Karpas-422 (cell line): ENCODE measurements around the gene SPTBN4. TPM values are rescaled to one million over a fixed set of nuclear protein-coding genes. Genes with fewer than 3 reads are reported as not detected.
"Not testable (repeated sequence)": the region's sequence is repeated elsewhere in the genome, so short reads cannot be mapped to it uniquely, and the experiment has no call there.

Source experiments
- DNase-seq: peaks from one replicate; pipeline ENCODE4 v3.0.0-alpha.2; 2015
- H2AFZ ChIP-seq: fragments of 200-600 bp; sonication (generic); 2 replicates; pipeline ENCODE4 v1.6.1; 2014; ENCODE audit warnings: antibody characterized with exemption, low read length, mixed read lengths
- H3K27ac ChIP-seq: fragments of 200-600 bp; sonication (generic); 2 replicates; pipeline ENCODE4 v1.5.1; 2014; ENCODE audit warnings: mild to moderate bottlenecking, low read length, moderate library complexity
- H3K27me3 ChIP-seq: fragments of 200-600 bp; sonication (generic); 2 replicates; pipeline ENCODE4 v1.6.1; 2014; ENCODE audit warnings: low read length, mixed read lengths
- H3K36me3 ChIP-seq: fragments of 200-600 bp; sonication (generic); 2 replicates; pipeline ENCODE4 v1.6.1; 2014; ENCODE audit warnings: low read length, mixed read lengths; ENCODE audit not compliant: insufficient read depth
- H3K4me1 ChIP-seq: fragments of 200-600 bp; sonication (generic); 2 replicates; pipeline ENCODE4 v1.6.1; 2014; ENCODE audit warnings: mild to moderate bottlenecking, low read length, mixed read lengths
- H3K4me2 ChIP-seq: fragments of 200-600 bp; sonication (generic); 2 replicates; pipeline ENCODE4 v1.6.1; 2014; ENCODE audit warnings: low read length, low read depth, mild to moderate bottlenecking; ENCODE audit not compliant: poor library complexity, severe bottlenecking
- H3K4me3 ChIP-seq: fragments of 200-600 bp; sonication (generic); 2 replicates; pipeline ENCODE4 v1.5.1; 2014; ENCODE audit warnings: mild to moderate bottlenecking, antibody characterized with exemption, low read length, mixed read lengths
- H3K79me2 ChIP-seq: fragments of 200-600 bp; sonication (generic); 2 replicates; pipeline ENCODE4 v1.6.1; 2014; ENCODE audit warnings: mild to moderate bottlenecking, low read length, mixed read lengths
- H3K9ac ChIP-seq: fragments of 200-600 bp; sonication (generic); 2 replicates; pipeline ENCODE4 v1.6.0; 2014; ENCODE audit warnings: low read length
- H3K9me2 ChIP-seq: fragments of 200-600 bp; sonication (generic), shearing (Covaris generic); replicated peaks from 2 replicates; pipeline ENCODE4 v1.6.0; 2014; ENCODE audit warnings: mild to moderate bottlenecking, low read length, moderate library complexity; ENCODE audit not compliant: insufficient read depth
- H3K9me3 ChIP-seq: fragments of 300-700, 200-600 bp; sonication (generic); 2 replicates; pipeline ENCODE4 v1.6.1; 2014; ENCODE audit warnings: low read length, mixed read lengths
- H4K20me1 ChIP-seq: fragments of 200-600 bp; sonication (generic); 2 replicates; pipeline ENCODE4 v1.6.1; 2014; ENCODE audit warnings: mild to moderate bottlenecking, antibody characterized with exemption, low read length, low read depth; ENCODE audit not compliant: insufficient read depth
- total RNA-seq: library from RNA; depleted of rRNA; stranded (reverse); fragments of >200 nt; shearing (Covaris generic); gene quantifications from 2 replicates; pipeline ENCODE4 v1.2.3, GENCODE V29; 2014; ENCODE audit warnings: low replicate concordance

Gene SPTBN4
- total RNA-seq, 1 experiment from 2014 or later, result 1.0 TPM

GRCh38 chr19:40546153-40546841, 79.5 kb downstream of the SPTBN4 start:
- H3K4me3 ChIP-seq, H3K9me3 ChIP-seq: not testable (repeated sequence)

GRCh38 chr19:40547190-40547589, 80.4 kb downstream of the SPTBN4 start:
- H3K4me1 ChIP-seq, H4K20me1 ChIP-seq, H3K9me2 ChIP-seq, H3K27me3 ChIP-seq, H3K36me3 ChIP-seq, H2AFZ ChIP-seq, H3K27ac ChIP-seq, H3K9ac ChIP-seq, H3K9me3 ChIP-seq, DNase-seq, H3K4me2 ChIP-seq, H3K79me2 ChIP-seq, H3K4me3 ChIP-seq: not testable (repeated sequence)

More at GRCh38 chr19:40546153-40546841, 79.5 kb downstream of the SPTBN4 start:
- not testable (repeated sequence) for H3K4me2 ChIP-seq, H3K79me2 ChIP-seq, DNase-seq, H3K9me2 ChIP-seq, H3K9ac ChIP-seq, H3K4me1 ChIP-seq, H2AFZ ChIP-seq, H4K20me1 ChIP-seq, H3K27ac ChIP-seq, H3K27me3 ChIP-seq, H3K36me3 ChIP-seq

GRCh38 chr19:40547836-40548235, 81.0 kb downstream of the SPTBN4 start:
- no peak overlapping the region for H3K4me3 ChIP-seq
- no peak for DNase-seq
- no peak overlapping the region for H2AFZ ChIP-seq
- no peaks in the 10 kb centered on the region for H3K9me2 ChIP-seq
- H4K20me1 ChIP-seq, result no peaks in the 10 kb centered on the region
- no peaks in the 10 kb centered on the region for H3K4me1 ChIP-seq
- no peak overlapping the region for H3K9ac ChIP-seq
- H3K9me3 ChIP-seq, result no peaks in the 10 kb centered on the region
- no peak overlapping the region for H3K4me2 ChIP-seq
- no peaks in the 10 kb centered on the region for H3K79me2 ChIP-seq
- no peak overlapping the region for H3K27ac ChIP-seq
- H3K27me3 ChIP-seq, result no peaks in the 10 kb centered on the region
- H3K36me3 ChIP-seq, result no peaks in the 10 kb centered on the region

DNA sequence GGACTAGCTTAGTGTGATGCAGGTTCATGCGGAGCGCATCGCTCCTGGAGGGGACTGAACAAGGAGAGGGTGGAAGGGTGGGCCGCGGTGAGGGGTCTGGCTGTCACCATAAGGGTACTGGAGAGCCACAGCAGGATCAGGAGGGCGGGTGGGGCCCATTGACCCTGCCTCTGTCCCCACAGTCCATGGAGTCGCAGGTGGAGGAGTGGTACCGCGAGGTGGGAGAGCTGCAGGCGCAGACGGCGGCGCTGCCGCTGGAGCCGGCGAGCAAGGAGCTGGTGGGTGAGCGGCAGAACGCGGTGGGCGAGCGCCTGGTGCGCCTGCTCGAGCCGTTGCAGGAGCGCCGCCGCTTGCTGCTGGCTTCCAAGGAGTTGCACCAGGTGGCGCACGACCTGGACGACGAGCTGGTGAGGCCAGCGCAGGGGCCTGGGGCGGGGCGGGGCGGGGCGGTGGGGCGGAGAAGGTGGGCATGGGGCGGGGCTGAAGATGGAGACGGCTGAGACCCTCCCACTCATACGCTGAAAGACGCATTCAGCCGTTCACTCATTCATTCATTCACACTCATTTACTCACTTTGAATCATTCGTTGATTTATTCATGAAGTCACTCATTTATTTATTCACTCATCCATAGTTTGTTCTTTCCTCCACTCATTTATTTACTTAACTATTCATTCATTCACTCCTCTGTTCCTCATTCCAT, 82.4 kb downstream of the SPTBN4 start:
- Histone ChIP-seq H3K36me3 (no peaks in the 10 kb centered on the region), H3K4me3 (no peak overlapping the region), H3K27ac (no peak overlapping the region), H3K4me1 (no peaks in the 10 kb centered on the region), H3K9me3 (no peaks in the 10 kb centered on the region), H3K4me2 (no peak overlapping the region), H4K20me1 (no peaks in the 10 kb centered on the region), H3K79me2 (no peaks in the 10 kb centered on the region), H2AFZ (no peak overlapping the region), H3K27me3 (no peaks in the 10 kb centered on the region), H3K9me2 (no peaks in the 10 kb centered on the region), H3K9ac (no peak overlapping the region)
- DNase-seq, result peak; percentile 87

GRCh38 chr19:40550951-40551350, 84.2 kb downstream of the SPTBN4 start:
- no peaks in the 10 kb centered on the region for H3K36me3 ChIP-seq
- H3K9me2 ChIP-seq, result no peaks in the 10 kb centered on the region
- H3K79me2 ChIP-seq, result no peaks in the 10 kb centered on the region
- H2AFZ ChIP-seq, result no peak overlapping the region
- H3K27me3 ChIP-seq, result no peaks in the 10 kb centered on the region
- H3K4me2 ChIP-seq, result no peak overlapping the region
- H3K4me1 ChIP-seq, result no peaks in the 10 kb centered on the region
- H4K20me1 ChIP-seq, result no peaks in the 10 kb centered on the region
- H3K4me3 ChIP-seq, result no peak overlapping the region
- H3K9me3 ChIP-seq, result no peaks in the 10 kb centered on the region
- DNase-seq, result no peak
- no peak overlapping the region for H3K27ac ChIP-seq
- H3K9ac ChIP-seq, result no peak overlapping the region

- no peak for DNase-seq
- Histone ChIP-seq H3K27ac (no peak overlapping the region), H3K9ac (no peak overlapping the region), H4K20me1 (no peaks in the 10 kb centered on the region), H3K9me3 (no peaks in the 10 kb centered on the region), H3K4me3 (no peak overlapping the region), H3K36me3 (no peaks in the 10 kb centered on the region), H3K4me1 (no peaks in the 10 kb centered on the region), H2AFZ (no peak overlapping the region), H3K4me2 (no peak overlapping the region), H3K27me3 (no peaks in the 10 kb centered on the region), H3K9me2 (no peaks in the 10 kb centered on the region), H3K79me2 (no peaks in the 10 kb centered on the region)
These were observed 86.0 kb downstream of the SPTBN4 start for GRCh38 chr19:40552848-40553247.

DNA sequence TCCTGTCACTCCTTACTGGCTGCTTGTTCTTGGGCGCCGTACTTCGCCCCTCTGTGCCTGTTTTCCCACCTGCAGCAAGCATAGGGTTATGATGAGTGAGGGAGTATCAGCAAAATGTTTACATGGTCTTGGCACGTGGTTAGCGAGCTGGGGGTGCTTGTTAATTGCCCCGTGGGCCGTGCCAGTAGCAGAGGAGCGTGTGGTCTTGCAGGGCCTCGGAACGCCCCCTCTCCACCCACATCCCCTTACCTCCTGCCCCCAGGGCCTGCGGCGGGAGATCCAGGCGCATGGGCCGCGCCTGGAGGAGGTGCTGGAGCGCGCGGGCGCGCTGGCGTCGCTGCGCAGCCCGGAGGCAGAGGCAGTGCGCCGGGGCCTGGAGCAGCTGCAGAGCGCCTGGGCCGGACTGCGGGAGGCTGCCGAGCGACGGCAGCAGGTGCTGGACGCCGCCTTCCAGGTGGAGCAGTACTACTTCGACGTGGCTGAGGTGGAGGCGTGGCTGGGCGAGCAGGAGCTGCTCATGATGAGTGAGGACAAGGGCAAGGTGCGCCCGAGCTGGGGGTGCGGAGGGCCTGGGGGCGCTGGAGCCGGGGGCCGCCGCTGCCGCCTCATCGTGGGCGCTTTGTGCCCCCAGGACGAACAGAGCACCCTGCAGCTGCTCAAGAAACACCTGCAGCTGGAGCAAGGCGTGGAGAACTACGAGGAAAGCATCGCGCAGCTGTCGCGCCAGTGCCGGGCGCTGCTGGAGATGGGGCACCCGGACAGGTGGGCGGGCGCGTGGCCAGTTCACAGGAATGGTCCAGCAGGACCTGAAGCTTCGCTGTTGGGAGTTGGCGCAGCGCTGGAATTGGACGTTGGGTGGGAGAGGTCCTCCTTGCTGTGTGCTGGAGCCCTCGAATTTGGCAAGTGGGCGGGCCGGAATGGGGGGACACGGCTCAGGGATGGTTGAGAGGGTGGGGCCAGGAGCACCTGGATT, 87.4 kb downstream of the SPTBN4 start:
- Histone ChIP-seq H3K4me3 (no peak overlapping the region), H3K27me3 (no peaks in the 10 kb centered on the region), H3K9me2 (no peaks in the 10 kb centered on the region)

More for the DNA sequence above, 87.4 kb downstream of the SPTBN4 start:
- H3K27ac ChIP-seq, result no peak overlapping the region
- H4K20me1 ChIP-seq, result no peaks in the 10 kb centered on the region
- H3K79me2 ChIP-seq, result no peaks in the 10 kb centered on the region
- no peak overlapping the region for H3K4me2 ChIP-seq
- no peak overlapping the region for H2AFZ ChIP-seq
- no peaks in the 10 kb centered on the region for H3K9me3 ChIP-seq
- DNase-seq, result no peak
- H3K9ac ChIP-seq, result no peak overlapping the region
- H3K4me1 ChIP-seq, result no peaks in the 10 kb centered on the region
- no peaks in the 10 kb centered on the region for H3K36me3 ChIP-seq
